Tibial artery (tissue), 4 donors: ENCODE results near the gene MMP26.
"Not testable (repeated sequence)": the region's sequence is repeated elsewhere in the genome, so short reads cannot be mapped to it uniquely, and the experiment has no call there.

ENCODE experiments used
- DNase-seq, 2 donors: peaks; one replicate each; pipeline ENCODE4 v3.0.0-alpha.2; 2019
- H3K27ac ChIP-seq, 2 donors: fragments of 200-600 bp; sonication (generic) in 1 of 2; 1 replicate in 1 of 2; 2 replicates in 1 of 2; pipeline ENCODE4 v1.5.1; 2018 to 2019; ENCODE audit warnings: mild to moderate bottlenecking in 1 of 2
- H3K27me3 ChIP-seq, 2 donors: fragments of 200-600 bp; sonication (generic) in 1 of 2; one replicate each; pipeline versions ENCODE4 v1.5.1 to v1.6.0; 2016 to 2019
- H3K36me3 ChIP-seq, 3 donors: fragments of 200-600 bp; sonication (generic) in 2 of 3; one replicate each; pipeline ENCODE4 v1.5.1; 2016 to 2019; ENCODE audit warnings: mild to moderate bottlenecking in 2 of 3
- H3K4me1 ChIP-seq, 4 donors: fragments of 200-600 bp; sonication (generic) in 2 of 4; 1 replicate in 3 of 4; 2 replicates in 1 of 4; pipeline ENCODE4 v1.5.1; 2016 to 2019
- H3K4me3 ChIP-seq, 2 donors: fragments of 200-600 bp; sonication (generic) in 1 of 2; 1 replicate in 1 of 2; 2 replicates in 1 of 2; pipeline ENCODE4 v1.5.1; 2018 to 2019; ENCODE audit warnings: mild to moderate bottlenecking in 2 of 2
- H3K9me3 ChIP-seq, 3 donors: fragments of 200-600 bp; sonication (generic) in 1 of 3; one replicate each; pipeline ENCODE4 v1.5.1; 2016 to 2019
- CTCF ChIP-seq, 2 experiments: fragments of 200-600 bp in 1 of 2; fragments of 450-650 bp in 1 of 2; IDR thresholded peaks; one replicate each; pipeline ENCODE4 v1.5.1; 2017 to 2019; ENCODE audit warnings: antibody characterized with exemption in 2 of 2, mild to moderate bottlenecking in 1 of 2, moderate library complexity in 1 of 2
- intact Hi-C: fragments of 100-400 bp; cut with DNase I; formaldehyde crosslinking; loops from one replicate; pipeline ENCODE4 v1.15.0; 2023; ENCODE audit warnings: low total_unique reads

The MMP26 gene

GRCh38 chr11:4700436-4700820, 4.2 kb upstream of the MMP26 start:
- intact Hi-C loops, result no loop called here
- Histone ChIP-seq H3K9me3 (no peaks in the 10 kb centered on the region), H3K4me1 (peaks cover 0 to 19% (median 7%) of the 10 kb centered on the region in 4 donors), H3K27ac (no peak overlapping the region), H3K36me3 (no peaks in the 10 kb centered on the region), H3K27me3 (no peaks in the 10 kb centered on the region), H3K4me3 (no peak overlapping the region)
- TF ChIP-seq CTCF (IDR thresholded peaks at IDR 0.05), result no peak
- no peak for DNase-seq

GRCh38 chr11:4704790-4705334, 278 bp downstream of the MMP26 start:
- intact Hi-C loops, result no loop called here
- Histone ChIP-seq H3K4me3 (peak overlapping the region in 1 of 2 donors; percentile 1), H3K27ac (peak overlapping the region; percentile 23 to 46), H3K36me3 (no peaks in the 10 kb centered on the region), H3K27me3 (no peaks in the 10 kb centered on the region), H3K9me3 (no peaks in the 10 kb centered on the region), H3K4me1 (peaks cover 0 to 19% (median 7%) of the 10 kb centered on the region in 4 donors)
- no peak for TF ChIP-seq CTCF (IDR thresholded peaks at IDR 0.05)
- no peak for DNase-seq

DNA sequence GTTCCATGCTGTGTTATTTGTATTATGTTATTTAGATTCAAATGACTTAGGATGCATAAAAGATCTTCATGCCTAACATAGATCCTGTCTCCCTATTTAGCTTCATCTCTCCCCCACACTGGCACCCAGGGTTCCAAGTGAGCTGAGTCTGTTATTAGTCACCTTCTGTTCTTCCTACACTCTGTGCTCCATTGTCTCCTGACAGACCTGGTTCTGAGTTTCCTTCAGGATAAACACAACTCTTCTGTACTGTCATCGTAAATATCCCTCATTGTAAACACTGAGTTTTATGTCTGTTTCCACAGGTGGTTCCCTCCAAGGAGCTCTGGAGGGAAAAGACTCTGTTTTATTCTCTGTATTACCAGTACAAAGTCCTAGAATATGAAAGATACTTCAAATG, 8.7 kb downstream of the MMP26 start:
- intact Hi-C loops, result no loop called here
- Histone ChIP-seq H3K36me3 (no peaks in the 10 kb centered on the region), H3K4me3 (no peak overlapping the region), H3K4me1 (peaks cover 0 to 4% (median 0%) of the 10 kb centered on the region in 4 donors), H3K27ac (no peak overlapping the region), H3K9me3 (no peaks in the 10 kb centered on the region), H3K27me3 (no peaks in the 10 kb centered on the region)
- DNase-seq, result no peak
- no peak for TF ChIP-seq CTCF (IDR thresholded peaks at IDR 0.05)

DNA sequence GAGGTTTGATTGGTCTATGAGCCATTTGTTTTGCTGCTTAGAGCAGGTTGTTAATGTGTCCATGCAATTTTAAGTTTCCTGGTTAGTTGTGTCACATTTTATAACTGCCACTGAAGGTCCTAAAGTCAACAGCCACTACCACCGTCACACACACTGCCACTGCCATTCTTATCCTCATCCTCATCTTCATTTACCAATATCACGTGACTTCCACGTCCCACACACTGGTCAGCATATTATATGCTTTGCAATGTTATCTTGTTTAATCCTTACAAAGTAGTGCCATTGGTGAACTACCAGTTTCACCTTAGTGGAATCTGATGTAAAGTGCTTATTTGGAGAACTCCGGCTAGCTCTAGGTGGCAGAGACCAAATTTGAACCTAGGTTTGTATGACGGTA, 9.7 kb downstream of the MMP26 start:
- Histone ChIP-seq H3K27me3 (no peaks in the 10 kb centered on the region), H3K36me3 (no peaks in the 10 kb centered on the region), H3K27ac (no peak overlapping the region), H3K4me3 (no peak overlapping the region), H3K9me3 (no peaks in the 10 kb centered on the region), H3K4me1 (peaks cover 0 to 4% (median 0%) of the 10 kb centered on the region in 4 donors)
- no peak for DNase-seq
- no peak for TF ChIP-seq CTCF (IDR thresholded peaks at IDR 0.05)
- intact Hi-C loops, result no loop called here

DNA sequence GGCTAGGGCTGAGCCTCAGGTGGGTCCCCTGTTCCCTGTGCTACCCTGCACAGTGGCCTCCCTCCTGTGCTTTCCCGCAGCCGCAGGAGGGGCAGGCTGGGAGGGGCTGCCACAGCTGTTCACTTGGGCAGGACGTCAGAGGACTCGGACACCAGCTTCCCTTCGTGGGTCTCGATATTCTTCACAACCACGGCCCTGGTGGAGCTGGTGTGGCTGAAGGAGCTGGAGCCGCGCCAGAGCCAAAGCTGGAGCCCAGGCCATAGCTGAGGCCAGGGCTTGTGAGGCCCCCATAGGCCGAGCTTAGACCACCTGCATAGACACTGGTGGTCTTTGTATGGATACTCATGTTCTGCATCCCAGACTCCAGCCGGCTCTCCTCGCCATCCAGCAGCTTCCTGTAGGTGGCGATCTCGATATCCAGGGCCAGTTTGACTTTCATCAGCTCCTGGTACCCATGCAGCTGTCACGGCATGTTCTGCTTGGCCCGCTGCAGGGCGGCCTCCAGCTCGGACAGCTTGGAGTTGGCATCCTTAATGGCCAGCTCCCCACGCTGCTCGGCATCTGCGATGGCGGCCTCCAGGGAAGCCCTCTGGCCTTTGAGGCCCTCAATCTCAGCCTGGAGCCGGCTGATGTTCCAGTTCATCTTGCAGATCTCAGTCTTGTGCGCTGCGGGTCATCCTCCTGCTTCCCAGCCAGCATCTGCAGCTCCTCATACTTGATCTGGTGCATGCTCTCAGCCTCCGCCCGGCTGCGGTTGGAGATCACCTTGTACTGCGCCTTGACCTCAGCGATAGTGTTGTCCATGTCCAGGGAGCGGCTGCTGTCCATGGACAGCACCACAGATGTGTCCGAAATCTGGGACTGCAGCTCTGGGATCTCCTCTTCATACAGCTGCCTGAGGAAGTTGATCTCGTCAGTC, 18.3 kb downstream of the MMP26 start:
- H3K9me3 ChIP-seq, intact Hi-C loops, H3K36me3 ChIP-seq, H3K27me3 ChIP-seq, DNase-seq, H3K4me3 ChIP-seq, H3K27ac ChIP-seq, H3K4me1 ChIP-seq: not testable (repeated sequence)

DNA sequence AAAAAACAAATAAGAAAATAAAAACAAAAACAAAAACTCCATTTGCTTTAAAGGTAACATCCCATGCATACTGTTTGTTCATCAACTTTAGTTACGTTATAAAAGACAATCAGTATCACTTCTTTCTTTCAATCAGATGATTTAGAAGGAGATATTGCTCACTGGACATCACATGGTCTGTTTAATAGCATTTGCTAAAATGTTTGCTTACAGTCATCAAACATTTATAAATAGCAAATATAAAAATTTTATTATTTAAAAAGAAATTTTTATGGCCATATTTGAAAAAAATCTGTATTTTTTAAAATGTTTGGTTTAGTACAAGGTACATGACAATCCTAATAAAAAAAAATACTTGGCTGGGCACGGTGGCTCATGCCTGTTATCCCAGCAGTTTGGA, 22.6 kb downstream of the MMP26 start:
- DNase-seq, result no peak
- Histone ChIP-seq H3K4me1 (no peaks in the 10 kb centered on the region), H3K27ac (no peak overlapping the region), H3K36me3 (no peaks in the 10 kb centered on the region), H3K27me3 (no peaks in the 10 kb centered on the region), H3K4me3 (no peak overlapping the region), H3K9me3 (no peaks in the 10 kb centered on the region)
- no peak for TF ChIP-seq CTCF (IDR thresholded peaks at IDR 0.05)
- intact Hi-C loops, result no loop called here
